WTC11 (cell line): ENCODE measurements around the gene MGARP. TPM values are rescaled to one million over a fixed set of nuclear protein-coding genes. Genes with fewer than 3 reads are reported as not detected.

ENCODE experiments used
- ATAC-seq: fragments of 200-7000 bp; cut with Tn5 transposase; 2 replicates; pipeline ENCODE4 v1.10.0; 2021; ENCODE audit warnings: mild to moderate bottlenecking, moderate library complexity
- CTCF ChIA-PET: fragments of 300-600 bp; sonication (Branson Sonifier 250); formaldehyde crosslinking; loops from one replicate; lab custom pipeline; 2021; ENCODE audit warnings: antibody characterized with exemption; lab: Charles Lee
- POLR2A ChIA-PET: fragments of 350-600 bp; sonication (Branson Sonifier 250); formaldehyde crosslinking; loops from one replicate; lab custom pipeline; 2021; ENCODE audit warnings: antibody characterized with exemption; lab: Charles Lee
- DNase-seq: peaks from one replicate; pipeline ENCODE4 v3.0.0; 2021; ENCODE audit warnings: low spot score
- H3K27ac Mint-ChIP-seq: 2 replicates; pipeline ENCODE4 v1.8.0; 2021; ENCODE audit warnings: mixed read lengths
- H3K27me3 Mint-ChIP-seq: 2 replicates; pipeline ENCODE4 v1.8.0; 2021; ENCODE audit warnings: low read depth, mild to moderate bottlenecking, moderate library complexity, mixed read lengths
- H3K36me3 Mint-ChIP-seq: 2 replicates; pipeline ENCODE4 v1.8.0; 2021; ENCODE audit warnings: mixed read lengths
- H3K4me1 Mint-ChIP-seq: 2 replicates; pipeline ENCODE4 v1.8.0; 2022; ENCODE audit warnings: mixed read lengths
- H3K4me3 Mint-ChIP-seq: 2 replicates; pipeline ENCODE4 v1.8.0; 2021; ENCODE audit warnings: mild to moderate bottlenecking, moderate library complexity, mixed read lengths
- H3K9me3 Mint-ChIP-seq: 2 replicates; pipeline ENCODE4 v1.8.0; 2021; ENCODE audit warnings: mixed read lengths
- ATF1 ChIP-seq: sonication (generic); formaldehyde crosslinking; IDR thresholded peaks from 2 replicates; pipeline ENCODE4 v1.8.1; 2023; ENCODE audit warnings: mild to moderate bottlenecking, moderate library complexity, missing genetic modification reagents
- CBFB ChIP-seq: sonication (generic); formaldehyde crosslinking; IDR thresholded peaks from 2 replicates; pipeline ENCODE4 v1.8.1; 2022; ENCODE audit warnings: mild to moderate bottlenecking, low read depth, missing genetic modification reagents
- CREB1 ChIP-seq: sonication (generic); formaldehyde crosslinking; IDR thresholded peaks from 2 replicates; pipeline ENCODE4 v1.8.0; 2023; ENCODE audit warnings: mild to moderate bottlenecking, missing genetic modification reagents
- E2F4 ChIP-seq: sonication (generic); formaldehyde crosslinking; IDR thresholded peaks from 2 replicates; pipeline ENCODE4 v1.8.1; 2022; ENCODE audit warnings: low read depth, mild to moderate bottlenecking, moderate library complexity, missing genetic modification reagents, borderline replicate concordance
- IRF2 ChIP-seq: sonication (generic); formaldehyde crosslinking; IDR thresholded peaks from 2 replicates; pipeline ENCODE4 v1.8.0; 2022; ENCODE audit warnings: low read depth, missing genetic modification reagents, borderline replicate concordance
- NFATC4 ChIP-seq: fragments of 250-450 bp; sonication (Bioruptor Pico); IDR thresholded peaks from 2 replicates; pipeline ENCODE4 v1.9.0; 2021; ENCODE audit warnings: mild to moderate bottlenecking
- NR3C1 ChIP-seq: sonication (generic); formaldehyde crosslinking; conservative IDR thresholded peaks from 2 replicates; pipeline ENCODE4 v1.8.1; 2023; ENCODE audit warnings: low read depth, mild to moderate bottlenecking, missing genetic modification reagents
- PRRX2 ChIP-seq: fragments of 250-450 bp; sonication (Bioruptor Pico); IDR thresholded peaks from 2 replicates; pipeline ENCODE4 v1.8.0; 2021; ENCODE audit warnings: mild to moderate bottlenecking
- RORB ChIP-seq: fragments of 250-450 bp; sonication (Bioruptor Pico); IDR thresholded peaks from 2 replicates; pipeline ENCODE4 v1.9.0; 2021; ENCODE audit warnings: mild to moderate bottlenecking
- SMAD3 ChIP-seq: sonication (generic); formaldehyde crosslinking; IDR thresholded peaks from 2 replicates; pipeline ENCODE4 v1.8.0; 2022; ENCODE audit warnings: missing genetic modification reagents, mild to moderate bottlenecking, borderline replicate concordance
- TCF7 ChIP-seq: sonication (generic); formaldehyde crosslinking; IDR thresholded peaks from 2 replicates; pipeline ENCODE4 v1.8.0; 2022; ENCODE audit warnings: mild to moderate bottlenecking, low read depth, missing genetic modification reagents, moderate library complexity
- ZBTB43 ChIP-seq: sonication (generic); formaldehyde crosslinking; IDR thresholded peaks from 2 replicates; pipeline ENCODE4 v1.8.1; 2023; ENCODE audit warnings: mild to moderate bottlenecking, missing genetic modification reagents
- ZNF121 ChIP-seq: sonication (generic); formaldehyde crosslinking; IDR thresholded peaks from 2 replicates; pipeline ENCODE4 v1.8.0; 2023; ENCODE audit warnings: missing genetic modification reagents
- ZNF138 ChIP-seq: sonication (generic); formaldehyde crosslinking; conservative IDR thresholded peaks from 2 replicates; pipeline ENCODE4 v1.8.1; 2022; ENCODE audit warnings: mild to moderate bottlenecking, moderate library complexity, missing genetic modification reagents
- ZNF219 ChIP-seq: sonication (generic); formaldehyde crosslinking; IDR thresholded peaks from 2 replicates; pipeline ENCODE4 v1.8.0; 2023; ENCODE audit warnings: missing genetic modification reagents, mild to moderate bottlenecking, borderline replicate concordance
- ZNF416 ChIP-seq: fragments of 250-450 bp; sonication (Bioruptor Pico); IDR thresholded peaks from 2 replicates; pipeline ENCODE4 v1.9.0; 2021; ENCODE audit warnings: mild to moderate bottlenecking, inconsistent platforms
- total RNA-seq: library from RNA; stranded (reverse); gene quantifications from 3 replicates; pipeline ENCODE4 v1.2.3, GENCODE V29; 2021
- TF ChIP-seq, protein P1 (sequence below): sonication (generic); formaldehyde crosslinking; IDR thresholded peaks from 2 replicates; pipeline ENCODE4 v1.8.1; 2023; ENCODE audit warnings: mild to moderate bottlenecking, missing genetic modification reagents
- TF ChIP-seq, protein P2 (sequence below): sonication (generic); formaldehyde crosslinking; IDR thresholded peaks from 2 replicates; pipeline ENCODE4 v1.8.0; 2022; ENCODE audit warnings: missing genetic modification reagents
- TF ChIP-seq, protein P3 (sequence below): sonication (generic); formaldehyde crosslinking; IDR thresholded peaks from 2 replicates; pipeline ENCODE4 v1.8.1; 2022; ENCODE audit warnings: mild to moderate bottlenecking, moderate library complexity, missing genetic modification reagents

Gene MGARP
- total RNA-seq, 1 experiment from 2014 or later = 4.6 TPM

DNA sequence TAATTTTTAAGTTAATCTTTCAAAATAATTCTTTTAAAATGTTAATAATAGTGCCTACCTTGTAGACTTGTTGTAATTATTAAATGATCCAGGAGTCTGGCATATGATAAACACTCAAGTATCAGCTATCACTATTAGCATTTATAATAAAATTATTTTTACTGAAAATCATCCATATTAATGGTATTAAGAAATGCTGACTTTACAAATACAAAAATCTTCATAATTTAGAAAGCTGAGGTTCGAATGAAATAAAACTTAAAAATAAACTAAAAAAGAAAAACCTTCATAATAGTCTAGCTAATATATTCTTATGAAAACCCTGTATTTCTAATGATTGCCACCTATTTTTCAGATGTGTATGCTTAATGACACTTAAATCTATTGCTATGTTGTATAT lies 5.2 kb downstream of the MGARP start:
- ChIA-PET CTCF (interaction anchor here (2.1 kb wide), 1 partner anchor 21 kb away, joined by 5 read pairs; no protein-coding TSS in a partner anchor), POLR2A (no interaction called here)
- H3K4me3 Mint-ChIP-seq = no peak overlapping the region
- DNase-seq (no peak), ATAC-seq (no peak)
- TF ChIP-seq, protein P1, sequence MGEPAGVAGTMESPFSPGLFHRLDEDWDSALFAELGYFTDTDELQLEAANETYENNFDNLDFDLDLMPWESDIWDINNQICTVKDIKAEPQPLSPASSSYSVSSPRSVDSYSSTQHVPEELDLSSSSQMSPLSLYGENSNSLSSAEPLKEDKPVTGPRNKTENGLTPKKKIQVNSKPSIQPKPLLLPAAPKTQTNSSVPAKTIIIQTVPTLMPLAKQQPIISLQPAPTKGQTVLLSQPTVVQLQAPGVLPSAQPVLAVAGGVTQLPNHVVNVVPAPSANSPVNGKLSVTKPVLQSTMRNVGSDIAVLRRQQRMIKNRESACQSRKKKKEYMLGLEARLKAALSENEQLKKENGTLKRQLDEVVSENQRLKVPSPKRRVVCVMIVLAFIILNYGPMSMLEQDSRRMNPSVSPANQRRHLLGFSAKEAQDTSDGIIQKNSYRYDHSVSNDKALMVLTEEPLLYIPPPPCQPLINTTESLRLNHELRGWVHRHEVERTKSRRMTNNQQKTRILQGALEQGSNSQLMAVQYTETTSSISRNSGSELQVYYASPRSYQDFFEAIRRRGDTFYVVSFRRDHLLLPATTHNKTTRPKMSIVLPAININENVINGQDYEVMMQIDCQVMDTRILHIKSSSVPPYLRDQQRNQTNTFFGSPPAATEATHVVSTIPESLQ (CRISPR knock-in tag) = no peak
- TF ChIP-seq PRRX2 (CRISPR knock-in tag) (no peak), NR3C1 (CRISPR knock-in tag) (no peak), NFATC4 (CRISPR knock-in tag) (no peak), RORB (CRISPR knock-in tag) (no peak), CREB1 (CRISPR knock-in tag) (no peak), IRF2 (CRISPR knock-in tag) (no peak), ZNF219 (no peak)
- H3K4me1 Mint-ChIP-seq = peaks cover 13% of the 10 kb centered on the region
- no peaks in the 10 kb centered on the region for H3K9me3 Mint-ChIP-seq
- no peak overlapping the region for H3K27ac Mint-ChIP-seq
- H3K27me3 Mint-ChIP-seq = peaks cover 36% of the 10 kb centered on the region
- no peaks in the 10 kb centered on the region for H3K36me3 Mint-ChIP-seq

DNA sequence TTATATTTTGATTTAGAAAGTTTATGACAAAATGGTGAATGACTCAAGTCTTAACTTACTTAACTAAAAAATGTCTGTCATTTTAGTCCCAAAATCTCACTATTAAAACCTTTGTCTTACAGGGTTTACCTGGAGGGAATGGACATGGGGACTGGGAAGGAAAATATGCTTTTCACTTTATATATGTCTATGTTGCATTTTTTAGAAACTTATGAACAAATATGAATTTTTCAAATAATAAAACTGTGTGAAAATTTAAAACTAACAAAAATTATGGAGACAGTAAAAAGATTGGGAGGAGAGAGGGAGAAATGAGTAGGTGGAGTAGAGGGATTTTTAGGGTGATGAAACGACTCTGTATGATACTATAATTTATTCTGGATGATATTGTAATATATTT lies 6.2 kb downstream of the MGARP start:
- H3K4me1 Mint-ChIP-seq = peaks cover 7% of the 10 kb centered on the region
- H3K4me3 Mint-ChIP-seq = no peak overlapping the region
- TF ChIP-seq ZBTB43 (CRISPR knock-in tag) (no peak), CBFB (CRISPR knock-in tag) (no peak), E2F4 (no peak), ZNF219 (no peak), ATF1 (no peak), TCF7 (CRISPR knock-in tag) (no peak), ZNF416 (CRISPR knock-in tag) (no peak), ZNF121 (no peak), NFATC4 (CRISPR knock-in tag) (no peak), ZNF138 (CRISPR knock-in tag) (no peak), RORB (CRISPR knock-in tag) (no peak), IRF2 (CRISPR knock-in tag) (no peak), NR3C1 (CRISPR knock-in tag) (no peak), SMAD3 (CRISPR knock-in tag) (no peak)
- TF ChIP-seq, protein P2, sequence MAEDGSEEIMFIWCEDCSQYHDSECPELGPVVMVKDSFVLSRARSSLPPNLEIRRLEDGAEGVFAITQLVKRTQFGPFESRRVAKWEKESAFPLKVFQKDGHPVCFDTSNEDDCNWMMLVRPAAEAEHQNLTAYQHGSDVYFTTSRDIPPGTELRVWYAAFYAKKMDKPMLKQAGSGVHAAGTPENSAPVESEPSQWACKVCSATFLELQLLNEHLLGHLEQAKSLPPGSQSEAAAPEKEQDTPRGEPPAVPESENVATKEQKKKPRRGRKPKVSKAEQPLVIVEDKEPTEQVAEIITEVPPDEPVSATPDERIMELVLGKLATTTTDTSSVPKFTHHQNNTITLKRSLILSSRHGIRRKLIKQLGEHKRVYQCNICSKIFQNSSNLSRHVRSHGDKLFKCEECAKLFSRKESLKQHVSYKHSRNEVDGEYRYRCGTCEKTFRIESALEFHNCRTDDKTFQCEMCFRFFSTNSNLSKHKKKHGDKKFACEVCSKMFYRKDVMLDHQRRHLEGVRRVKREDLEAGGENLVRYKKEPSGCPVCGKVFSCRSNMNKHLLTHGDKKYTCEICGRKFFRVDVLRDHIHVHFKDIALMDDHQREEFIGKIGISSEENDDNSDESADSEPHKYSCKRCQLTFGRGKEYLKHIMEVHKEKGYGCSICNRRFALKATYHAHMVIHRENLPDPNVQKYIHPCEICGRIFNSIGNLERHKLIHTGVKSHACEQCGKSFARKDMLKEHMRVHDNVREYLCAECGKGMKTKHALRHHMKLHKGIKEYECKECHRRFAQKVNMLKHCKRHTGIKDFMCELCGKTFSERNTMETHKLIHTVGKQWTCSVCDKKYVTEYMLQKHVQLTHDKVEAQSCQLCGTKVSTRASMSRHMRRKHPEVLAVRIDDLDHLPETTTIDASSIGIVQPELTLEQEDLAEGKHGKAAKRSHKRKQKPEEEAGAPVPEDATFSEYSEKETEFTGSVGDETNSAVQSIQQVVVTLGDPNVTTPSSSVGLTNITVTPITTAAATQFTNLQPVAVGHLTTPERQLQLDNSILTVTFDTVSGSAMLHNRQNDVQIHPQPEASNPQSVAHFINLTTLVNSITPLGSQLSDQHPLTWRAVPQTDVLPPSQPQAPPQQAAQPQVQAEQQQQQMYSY (CRISPR knock-in tag) = no peak
- TF ChIP-seq, protein P3, sequence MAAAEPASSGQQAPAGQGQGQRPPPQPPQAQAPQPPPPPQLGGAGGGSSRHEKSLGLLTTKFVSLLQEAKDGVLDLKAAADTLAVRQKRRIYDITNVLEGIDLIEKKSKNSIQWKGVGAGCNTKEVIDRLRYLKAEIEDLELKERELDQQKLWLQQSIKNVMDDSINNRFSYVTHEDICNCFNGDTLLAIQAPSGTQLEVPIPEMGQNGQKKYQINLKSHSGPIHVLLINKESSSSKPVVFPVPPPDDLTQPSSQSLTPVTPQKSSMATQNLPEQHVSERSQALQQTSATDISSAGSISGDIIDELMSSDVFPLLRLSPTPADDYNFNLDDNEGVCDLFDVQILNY (CRISPR knock-in tag) = no peak
- peaks cover 27% of the 10 kb centered on the region for H3K27me3 Mint-ChIP-seq
- ChIA-PET POLR2A (no interaction called here), CTCF (no interaction called here)
- no peaks in the 10 kb centered on the region for H3K9me3 Mint-ChIP-seq
- DNase-seq (no peak), ATAC-seq (no peak)
- H3K27ac Mint-ChIP-seq = no peak overlapping the region
- no peaks in the 10 kb centered on the region for H3K36me3 Mint-ChIP-seq
